Neural crest cell (in vitro differentiated cells): ENCODE measurements around the gene C7orf33. TPM values are rescaled to one million over a fixed set of nuclear protein-coding genes. Genes with fewer than 3 reads are reported as not detected.
"Not testable (repeated sequence)": the region's sequence is repeated elsewhere in the genome, so short reads cannot be mapped to it uniquely, and the experiment has no call there.

ENCODE experiments used
- DNase-seq: peaks from one replicate; pipeline ENCODE4 v3.0.0; 2021; ENCODE audit warnings: low read depth, mixed read lengths, low spot score
- H3K27ac Mint-ChIP-seq: one replicate; pipeline ENCODE4 v1.8.0; 2021; ENCODE audit warnings: mild to moderate bottlenecking, mixed read lengths; ENCODE audit not compliant: unreplicated experiment
- H3K27me3 Mint-ChIP-seq: 2 replicates; pipeline ENCODE4 v1.8.0; 2021; ENCODE audit warnings: low read depth, mild to moderate bottlenecking, mixed read lengths
- H3K36me3 Mint-ChIP-seq: 2 replicates; pipeline ENCODE4 v1.8.0; 2021; ENCODE audit warnings: low read depth, mild to moderate bottlenecking, mixed read lengths
- H3K4me1 Mint-ChIP-seq: 2 replicates; pipeline ENCODE4 v1.8.0; 2021; ENCODE audit warnings: mixed read lengths
- H3K4me3 Mint-ChIP-seq: one replicate; pipeline ENCODE4 v1.8.0; 2021; ENCODE audit warnings: mild to moderate bottlenecking, mixed read lengths
- H3K9me3 Mint-ChIP-seq: 2 replicates; pipeline ENCODE4 v1.8.0; 2021; ENCODE audit warnings: mixed read lengths
- total RNA-seq: library from RNA; stranded (reverse); gene quantifications from 2 replicates; pipeline ENCODE4 v1.2.1, GENCODE V29; 2021
- TF ChIP-seq, protein P1 (sequence below): fragments of 200-600 bp; sonication (generic); conservative IDR thresholded peaks from 2 replicates; pipeline ENCODE4 v1.5.0; 2021; ENCODE audit warnings: antibody characterized with exemption, mild to moderate bottlenecking

Gene C7orf33
- total RNA-seq, 1 donor from 2014 or later = not detected

DNA sequence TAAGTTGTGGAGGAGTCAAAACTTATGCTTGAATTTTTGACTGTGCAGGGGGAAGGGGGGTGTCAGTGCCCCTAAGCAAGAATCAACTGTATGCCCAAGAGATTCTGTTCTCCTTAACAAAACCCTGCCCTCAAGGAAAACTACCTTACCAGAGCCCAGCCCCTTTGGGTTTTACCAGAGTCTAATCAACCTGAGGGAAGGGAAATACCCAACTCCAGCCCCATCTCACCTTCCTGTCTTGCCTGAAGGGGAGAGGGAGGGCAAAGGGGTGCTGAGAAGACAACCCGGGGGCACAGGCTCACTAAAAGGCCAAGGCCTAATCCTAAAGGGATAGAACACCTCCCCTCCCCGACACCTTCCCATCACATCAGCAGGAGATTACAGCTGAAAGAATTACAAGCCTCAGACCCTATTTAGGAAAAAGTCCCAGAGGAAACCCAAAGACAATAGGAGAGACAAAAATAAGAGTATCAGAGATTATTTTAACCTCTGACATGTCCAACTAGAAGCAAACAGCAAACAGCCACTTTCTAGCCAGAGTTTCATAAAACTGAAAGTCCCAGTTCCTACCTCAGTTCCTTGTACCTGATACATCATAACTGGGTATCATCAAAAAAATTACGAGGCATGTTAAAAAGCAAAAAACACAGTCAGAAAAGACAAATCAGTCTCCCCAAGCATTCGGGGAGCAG is 26.8 kb upstream of the C7orf33 start:
- Mint-ChIP-seq H3K36me3 (no peaks in the 10 kb centered on the region), H3K27me3 (peaks cover 3% of the 10 kb centered on the region), H3K27ac (no peak overlapping the region), H3K4me3 (no peak overlapping the region), H3K4me1 (no peaks in the 10 kb centered on the region), H3K9me3 (no peaks in the 10 kb centered on the region)
- TF ChIP-seq, protein P1, sequence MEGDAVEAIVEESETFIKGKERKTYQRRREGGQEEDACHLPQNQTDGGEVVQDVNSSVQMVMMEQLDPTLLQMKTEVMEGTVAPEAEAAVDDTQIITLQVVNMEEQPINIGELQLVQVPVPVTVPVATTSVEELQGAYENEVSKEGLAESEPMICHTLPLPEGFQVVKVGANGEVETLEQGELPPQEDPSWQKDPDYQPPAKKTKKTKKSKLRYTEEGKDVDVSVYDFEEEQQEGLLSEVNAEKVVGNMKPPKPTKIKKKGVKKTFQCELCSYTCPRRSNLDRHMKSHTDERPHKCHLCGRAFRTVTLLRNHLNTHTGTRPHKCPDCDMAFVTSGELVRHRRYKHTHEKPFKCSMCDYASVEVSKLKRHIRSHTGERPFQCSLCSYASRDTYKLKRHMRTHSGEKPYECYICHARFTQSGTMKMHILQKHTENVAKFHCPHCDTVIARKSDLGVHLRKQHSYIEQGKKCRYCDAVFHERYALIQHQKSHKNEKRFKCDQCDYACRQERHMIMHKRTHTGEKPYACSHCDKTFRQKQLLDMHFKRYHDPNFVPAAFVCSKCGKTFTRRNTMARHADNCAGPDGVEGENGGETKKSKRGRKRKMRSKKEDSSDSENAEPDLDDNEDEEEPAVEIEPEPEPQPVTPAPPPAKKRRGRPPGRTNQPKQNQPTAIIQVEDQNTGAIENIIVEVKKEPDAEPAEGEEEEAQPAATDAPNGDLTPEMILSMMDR = no peak
- no peak for DNase-seq

DNA sequence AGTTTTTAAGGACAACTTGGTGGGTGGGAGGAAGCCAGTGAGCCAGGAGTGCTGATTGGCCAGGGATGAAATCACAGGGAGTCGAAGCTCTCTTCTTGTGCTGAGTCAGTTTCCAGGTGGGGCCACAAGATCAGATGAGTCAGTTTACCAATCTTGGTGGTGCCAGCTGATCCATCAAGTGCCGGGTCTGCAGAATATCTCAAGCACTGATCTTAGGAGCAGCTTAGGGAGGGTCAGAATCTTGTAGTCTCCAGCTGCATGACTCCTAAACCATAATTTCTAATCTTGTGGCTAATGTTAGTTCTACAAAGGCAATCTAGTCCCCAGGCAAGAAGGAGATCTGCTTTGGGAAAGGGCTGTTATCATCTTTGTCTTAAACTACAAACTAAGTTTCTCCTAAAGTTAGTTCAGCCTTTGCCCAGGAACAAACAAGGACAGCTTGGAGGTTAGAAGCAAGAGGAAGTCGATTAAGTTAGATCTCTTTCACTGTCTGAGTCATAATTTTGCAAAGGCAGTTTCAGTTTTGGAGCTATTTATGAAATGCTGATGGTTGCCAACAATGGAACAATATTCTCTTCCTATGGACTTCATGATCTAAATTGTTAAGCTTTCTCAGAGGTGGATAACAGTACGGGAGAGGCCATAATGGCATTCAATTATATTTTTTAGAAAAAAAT is 26.2 kb upstream of the C7orf33 start:
- not testable (repeated sequence) for H3K27ac Mint-ChIP-seq, H3K4me1 Mint-ChIP-seq, DNase-seq, H3K4me3 Mint-ChIP-seq, H3K9me3 Mint-ChIP-seq, H3K27me3 Mint-ChIP-seq, H3K36me3 Mint-ChIP-seq

DNA sequence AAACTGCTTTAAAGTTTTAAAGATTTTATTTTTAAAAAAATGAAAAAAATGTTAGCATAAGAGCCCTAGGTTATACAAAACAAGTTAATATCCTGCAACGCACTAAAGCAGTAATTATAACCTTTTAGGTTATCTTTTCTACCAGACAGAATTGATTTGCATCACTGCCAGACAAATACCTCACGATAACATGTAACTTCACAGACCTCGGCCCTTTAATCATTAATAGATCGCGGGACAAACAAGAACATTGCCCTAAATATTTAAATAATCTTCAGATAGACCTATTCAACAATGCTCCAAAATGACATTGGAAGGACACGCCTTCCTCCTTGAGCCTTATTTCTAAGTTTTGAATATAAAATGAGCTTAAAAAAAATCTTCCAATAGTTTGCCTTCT is 23.8 kb upstream of the C7orf33 start:
- no peak for DNase-seq
- Mint-ChIP-seq H3K36me3 (no peaks in the 10 kb centered on the region), H3K27ac (no peak overlapping the region), H3K4me3 (no peak overlapping the region), H3K9me3 (no peaks in the 10 kb centered on the region), H3K27me3 (peaks cover 3% of the 10 kb centered on the region), H3K4me1 (no peaks in the 10 kb centered on the region)
- TF ChIP-seq, protein P1 = no peak

DNA sequence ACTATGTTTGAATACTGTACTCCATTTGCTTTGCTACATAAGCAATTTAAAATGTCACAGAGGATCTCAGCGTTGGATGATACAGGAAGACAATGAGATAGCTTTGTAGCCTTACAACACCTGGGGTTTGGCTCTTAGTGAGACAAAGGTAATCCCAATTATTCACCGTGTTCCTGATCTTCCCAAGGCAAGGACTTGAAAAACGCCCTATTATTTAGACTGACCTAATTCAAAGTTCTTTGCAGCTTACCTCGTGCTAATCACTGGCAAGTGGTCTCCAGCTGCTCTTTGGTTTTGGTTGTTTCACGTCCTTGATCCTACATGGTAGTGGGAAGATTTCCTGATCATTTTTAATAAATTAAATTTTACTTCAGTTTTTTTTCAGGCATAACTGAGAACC is 23.0 kb upstream of the C7orf33 start:
- TF ChIP-seq, protein P1 = no peak
- H3K27me3 Mint-ChIP-seq = peaks cover 3% of the 10 kb centered on the region
- no peaks in the 10 kb centered on the region for H3K36me3 Mint-ChIP-seq
- no peaks in the 10 kb centered on the region for H3K4me1 Mint-ChIP-seq
- H3K27ac Mint-ChIP-seq = no peak overlapping the region
- H3K4me3 Mint-ChIP-seq = no peak overlapping the region
- H3K9me3 Mint-ChIP-seq = no peaks in the 10 kb centered on the region
- no peak for DNase-seq

DNA sequence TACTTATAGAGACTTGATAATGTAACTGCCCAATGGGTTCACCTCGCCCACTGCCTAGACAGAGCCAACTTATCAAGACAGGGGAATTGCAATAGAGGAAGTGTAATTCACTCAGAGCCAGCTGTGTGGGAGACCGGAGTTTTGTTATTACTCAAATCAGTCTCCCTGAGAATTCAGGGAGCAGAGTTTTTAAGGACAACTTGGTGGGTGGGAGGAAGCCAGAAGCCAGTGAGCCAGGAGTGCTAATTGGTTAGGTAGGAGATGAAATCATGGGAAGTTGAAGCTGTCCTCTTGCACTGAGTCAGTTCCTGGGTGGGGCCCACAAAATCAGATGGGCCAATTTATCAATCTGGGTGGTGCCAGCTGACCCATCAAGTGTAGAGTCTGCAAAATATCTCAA is 20.1 kb upstream of the C7orf33 start:
- H3K36me3 Mint-ChIP-seq = no peaks in the 10 kb centered on the region
- TF ChIP-seq, protein P1 = no peak
- H3K4me3 Mint-ChIP-seq = no peak overlapping the region
- H3K9me3 Mint-ChIP-seq = no peaks in the 10 kb centered on the region
- no peak for DNase-seq
- no peaks in the 10 kb centered on the region for H3K4me1 Mint-ChIP-seq
- H3K27me3 Mint-ChIP-seq = peaks cover 9% of the 10 kb centered on the region
- H3K27ac Mint-ChIP-seq = no peak overlapping the region

DNA sequence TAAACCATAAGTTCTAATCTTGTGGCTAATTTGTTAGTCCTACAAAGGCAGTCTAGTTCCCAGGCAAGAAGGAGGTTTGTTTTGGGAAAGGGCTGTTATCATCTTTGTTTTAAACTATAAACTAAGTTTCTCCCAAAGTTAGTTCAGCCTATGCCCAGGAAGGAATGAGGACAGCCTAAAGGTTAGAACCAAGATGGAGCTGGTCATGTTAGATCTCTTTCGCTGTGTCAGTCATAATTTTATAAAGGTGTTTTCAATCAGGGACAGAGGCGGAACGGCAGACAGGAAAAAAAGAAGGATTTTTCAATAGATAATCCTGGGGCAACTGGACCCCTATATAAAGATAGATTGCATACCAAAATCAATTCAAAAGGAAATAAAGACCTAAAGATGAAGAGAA is 19.6 kb upstream of the C7orf33 start:
- H3K4me3 Mint-ChIP-seq, H3K27ac Mint-ChIP-seq, H3K9me3 Mint-ChIP-seq, H3K4me1 Mint-ChIP-seq, H3K36me3 Mint-ChIP-seq, DNase-seq, H3K27me3 Mint-ChIP-seq: not testable (repeated sequence)
